ENCODE measurements around the gene PHKB.

PHKB gene

DNA sequence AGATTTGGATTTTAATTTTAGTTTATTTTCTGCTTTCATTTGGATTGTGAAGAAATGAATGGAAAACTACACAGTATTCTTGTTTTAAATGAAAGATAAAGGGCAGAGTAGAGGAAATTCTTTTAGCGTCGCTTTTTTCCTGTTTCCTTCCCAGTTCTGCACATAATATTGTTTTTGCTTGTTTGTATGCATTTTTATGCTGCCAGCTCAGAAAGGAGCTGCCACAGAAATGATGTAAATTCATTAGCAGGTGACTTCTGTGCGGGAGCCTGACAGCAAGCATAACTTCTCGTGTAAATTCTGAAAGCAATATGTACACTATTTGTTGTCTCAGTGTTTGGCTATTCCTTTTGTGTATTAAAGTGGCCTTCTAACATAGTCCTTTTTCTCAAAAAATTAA is 234.6 kb downstream of the PHKB start:
- no peak for DNase-seq (ENCODE audit: low spot score)
- TF ChIP-seq, protein P1, sequence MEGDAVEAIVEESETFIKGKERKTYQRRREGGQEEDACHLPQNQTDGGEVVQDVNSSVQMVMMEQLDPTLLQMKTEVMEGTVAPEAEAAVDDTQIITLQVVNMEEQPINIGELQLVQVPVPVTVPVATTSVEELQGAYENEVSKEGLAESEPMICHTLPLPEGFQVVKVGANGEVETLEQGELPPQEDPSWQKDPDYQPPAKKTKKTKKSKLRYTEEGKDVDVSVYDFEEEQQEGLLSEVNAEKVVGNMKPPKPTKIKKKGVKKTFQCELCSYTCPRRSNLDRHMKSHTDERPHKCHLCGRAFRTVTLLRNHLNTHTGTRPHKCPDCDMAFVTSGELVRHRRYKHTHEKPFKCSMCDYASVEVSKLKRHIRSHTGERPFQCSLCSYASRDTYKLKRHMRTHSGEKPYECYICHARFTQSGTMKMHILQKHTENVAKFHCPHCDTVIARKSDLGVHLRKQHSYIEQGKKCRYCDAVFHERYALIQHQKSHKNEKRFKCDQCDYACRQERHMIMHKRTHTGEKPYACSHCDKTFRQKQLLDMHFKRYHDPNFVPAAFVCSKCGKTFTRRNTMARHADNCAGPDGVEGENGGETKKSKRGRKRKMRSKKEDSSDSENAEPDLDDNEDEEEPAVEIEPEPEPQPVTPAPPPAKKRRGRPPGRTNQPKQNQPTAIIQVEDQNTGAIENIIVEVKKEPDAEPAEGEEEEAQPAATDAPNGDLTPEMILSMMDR (IDR thresholded peaks at IDR 0.05; ENCODE audit: extremely low read depth, missing control alignments), result no peak

DNA sequence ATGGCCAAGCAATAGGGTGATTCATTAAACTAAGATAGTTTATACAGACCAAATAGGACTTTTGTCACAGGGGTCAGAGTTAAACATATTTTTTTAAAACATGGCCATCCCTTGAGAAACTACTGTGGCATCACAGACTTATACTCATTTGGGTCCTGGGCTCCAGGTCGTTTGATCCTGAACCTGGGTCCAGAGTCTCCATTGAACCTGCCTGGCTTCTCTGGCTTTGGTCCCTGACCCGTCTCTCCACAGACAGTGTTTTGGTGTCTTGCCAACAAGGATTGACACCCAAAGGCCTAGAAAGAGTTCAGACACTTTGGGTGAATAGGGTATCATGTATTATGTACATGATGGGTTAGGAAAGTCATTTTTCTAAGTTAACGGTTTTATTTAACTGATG is 236.7 kb downstream of the PHKB start:
- TF ChIP-seq, protein P1 (IDR thresholded peaks at IDR 0.05; ENCODE audit: extremely low read depth, missing control alignments), result no peak
- no peak for DNase-seq (ENCODE audit: low spot score)

DNA sequence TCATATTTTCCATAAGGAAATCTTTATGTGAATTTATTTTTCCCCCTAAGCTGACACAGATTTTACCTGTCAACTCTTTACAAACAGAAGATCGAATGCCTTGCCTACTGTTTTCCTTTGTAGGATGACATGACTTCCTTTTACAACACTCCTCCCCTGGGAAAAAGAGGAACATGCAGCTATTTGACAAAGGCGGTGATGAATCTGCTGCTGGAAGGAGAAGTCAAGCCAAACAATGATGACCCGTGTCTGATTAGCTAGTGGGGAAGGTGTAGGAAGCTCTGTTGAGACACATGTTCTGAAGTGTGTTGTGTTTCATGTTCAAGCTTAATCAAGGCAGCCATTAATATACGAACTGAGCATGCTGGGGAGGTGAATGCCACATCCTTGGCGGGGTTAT is 238.0 kb downstream of the PHKB start:
- TF ChIP-seq, protein P1 (IDR thresholded peaks at IDR 0.05; ENCODE audit: extremely low read depth, missing control alignments), result no peak
- DNase-seq (ENCODE audit: low spot score), result no peak

DNA sequence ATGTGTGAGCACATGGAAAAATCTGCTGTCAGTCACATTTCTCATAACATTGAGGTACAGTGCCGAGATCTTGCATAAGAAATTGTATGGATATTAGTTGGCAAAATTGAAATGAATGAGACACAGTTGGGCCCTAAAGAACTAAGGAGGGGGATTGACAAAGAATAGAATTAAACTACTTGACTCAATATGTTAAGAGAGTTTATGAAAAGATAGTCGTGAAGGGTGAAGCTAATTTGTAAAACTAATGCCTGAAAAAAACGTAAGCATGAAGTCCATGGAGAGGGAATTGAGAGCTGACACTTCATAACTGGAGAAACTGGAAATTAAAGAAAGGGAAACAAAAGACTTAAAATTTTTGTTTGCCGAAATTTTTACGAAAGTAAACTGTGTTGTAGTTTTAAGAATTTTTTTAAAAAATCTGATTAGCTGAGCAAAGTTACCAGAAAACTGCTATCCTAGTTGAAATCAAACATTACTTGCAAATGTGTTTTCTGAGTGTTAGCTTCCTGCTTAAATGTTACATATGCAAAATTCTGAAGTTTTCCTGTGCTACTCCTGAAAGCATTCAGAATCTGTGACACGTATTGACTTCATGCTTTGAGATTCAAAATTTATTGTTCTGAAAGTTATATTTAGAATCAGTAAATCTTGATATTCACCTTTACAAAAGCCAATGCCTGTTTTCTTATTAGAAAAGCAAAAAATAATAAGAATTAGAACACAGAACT is 239.9 kb downstream of the PHKB start:
- TF ChIP-seq, protein P1 (IDR thresholded peaks at IDR 0.05; ENCODE audit: extremely low read depth, missing control alignments), result no peak
- DNase-seq (ENCODE audit: low spot score), result no peak

DNA sequence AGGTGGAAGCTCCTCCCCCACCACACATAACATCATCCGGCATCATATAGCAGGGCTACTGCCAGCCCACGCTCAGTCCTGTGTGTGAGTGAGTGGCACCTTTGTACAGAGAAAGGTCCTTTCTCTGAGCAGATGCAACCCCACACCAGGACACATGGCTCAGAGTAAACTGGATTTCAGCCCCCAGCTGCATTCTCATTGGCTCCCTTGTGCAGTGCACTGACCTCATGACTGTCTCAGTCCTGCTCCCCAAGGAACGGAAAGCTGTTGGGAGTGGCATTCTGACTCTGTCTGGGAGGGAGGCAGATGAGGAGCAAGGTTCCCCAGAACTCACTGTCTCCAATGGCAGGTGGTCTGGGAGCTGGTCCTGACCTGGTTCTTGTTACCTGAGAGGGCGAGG is 244.1 kb downstream of the PHKB start:
- TF ChIP-seq, protein P1 (IDR thresholded peaks at IDR 0.05; ENCODE audit: extremely low read depth, missing control alignments), result no peak
- DNase-seq (ENCODE audit: low spot score), result no peak

DNA sequence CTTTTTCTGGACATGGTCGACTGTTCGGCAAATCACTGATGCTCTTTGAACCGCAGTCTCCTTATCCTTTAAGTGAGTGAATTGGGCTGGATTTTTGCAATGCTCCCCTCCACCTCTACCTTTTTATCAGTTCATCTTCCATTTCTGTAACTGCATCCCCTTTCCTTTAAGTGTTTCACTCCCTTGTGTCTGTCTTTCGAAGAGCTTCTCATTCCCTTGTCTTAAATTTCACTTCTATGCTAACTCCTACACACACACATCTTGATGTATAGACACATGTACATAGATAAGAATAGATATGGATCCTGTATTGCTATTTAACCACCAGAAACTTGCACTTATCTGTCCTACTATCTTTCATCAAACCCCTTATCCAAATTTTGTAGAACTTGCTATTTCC is 250.7 kb downstream of the PHKB start:
- TF ChIP-seq, protein P1 (IDR thresholded peaks at IDR 0.05; ENCODE audit: extremely low read depth, missing control alignments), result no peak
- no peak for DNase-seq (ENCODE audit: low spot score)

DNA sequence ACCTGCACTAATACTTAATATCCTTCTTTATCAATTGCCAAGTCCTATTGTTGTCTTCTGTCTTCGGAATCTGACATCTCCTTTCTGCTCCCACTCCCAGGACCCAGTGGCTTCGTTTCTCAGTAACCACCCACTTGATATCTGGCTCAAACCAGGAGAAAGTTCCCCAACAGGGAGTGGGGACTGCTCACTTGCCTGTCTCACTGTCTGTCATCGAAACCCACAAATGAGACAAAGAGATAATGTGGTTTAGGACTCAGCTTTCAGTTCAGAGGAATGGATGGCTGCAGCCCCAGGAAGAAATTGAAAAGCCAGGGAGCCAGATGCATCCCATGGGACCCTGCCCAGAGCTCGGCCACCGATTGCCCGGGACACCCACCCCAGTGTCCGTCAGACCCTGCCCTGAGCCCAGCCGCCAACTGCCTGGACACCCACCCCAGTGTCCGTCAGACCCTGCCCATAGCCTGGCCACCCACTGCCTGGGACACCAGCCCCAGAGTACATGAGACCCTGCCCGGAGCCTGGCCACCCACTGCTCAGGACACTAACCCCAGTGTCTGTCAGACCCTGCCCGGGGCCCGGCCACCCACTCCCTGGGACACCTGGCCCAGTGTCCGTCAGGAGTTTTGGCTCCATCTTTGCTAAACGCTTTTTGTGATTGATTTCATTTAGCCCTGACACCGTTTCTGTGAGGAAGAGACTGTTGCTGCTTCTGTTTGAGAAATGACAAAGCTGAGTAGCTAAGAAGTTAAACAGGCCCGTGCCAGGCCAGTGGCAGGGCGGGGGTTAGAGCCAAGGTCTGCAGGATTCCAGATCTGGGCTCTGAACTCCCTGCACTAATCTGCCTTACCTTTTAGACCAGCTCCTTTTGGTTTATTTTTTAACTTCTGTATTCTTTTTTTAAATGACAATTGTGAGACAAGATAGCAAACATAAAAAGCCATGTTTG is 251.4 kb downstream of the PHKB start:
- TF ChIP-seq, protein P1 (IDR thresholded peaks at IDR 0.05; ENCODE audit: extremely low read depth, missing control alignments), result no peak
- DNase-seq (ENCODE audit: low spot score), result no peak

Measured in GM20000 (cell line).